NCI-H774 (cell line): ENCODE measurements around the gene ATP5F1E.

ENCODE experiments used
- DNase-seq: peaks from one replicate; lab custom pipeline; 2025; lab: John Stamatoyannopoulos, UW

The ATP5F1E gene

GRCh38 chr20:59032023-59032712, at the start of gene ATP5F1E:
ATP5F1E (minus strand) TSS chr20:59032335; CDS start chr20:59032251, 84 bp downstream.
- peak; percentile 92 for DNase-seq

GRCh38 chr20:59081036-59081435, 48.9 kb upstream of the ATP5F1E start:
- DNase-seq, result no peak

GRCh38 chr20:59078231-59078630, 46.1 kb upstream of the ATP5F1E start:
- no peak for DNase-seq

- DNase-seq, result no peak
These were observed 45.6 kb upstream of the ATP5F1E start for GRCh38 chr20:59077705-59078104.

GRCh38 chr20:59075934-59076508, 43.9 kb upstream of the ATP5F1E start:
- DNase-seq, result no peak

- no peak for DNase-seq
These were observed 42.3 kb upstream of the ATP5F1E start for GRCh38 chr20:59074456-59074855.

- DNase-seq, result no peak
These were observed 41.4 kb upstream of the ATP5F1E start for GRCh38 chr20:59073582-59073981.

GRCh38 chr20:59071216-59071615, 39.1 kb upstream of the ATP5F1E start:
- DNase-seq, result no peak

GRCh38 chr20:59069026-59069425, 36.9 kb upstream of the ATP5F1E start:
- no peak for DNase-seq

GRCh38 chr20:59068534-59068933, 36.4 kb upstream of the ATP5F1E start:
- DNase-seq, result no peak

- DNase-seq, result peak; percentile 8
These were observed 32.1 kb upstream of the ATP5F1E start for GRCh38 chr20:59064214-59064722.

GRCh38 chr20:59063358-59064213, 31.5 kb upstream of the ATP5F1E start:
- DNase-seq, result peak; percentile 34

GRCh38 chr20:59062081-59062480, 29.9 kb upstream of the ATP5F1E start:
- no peak for DNase-seq

GRCh38 chr20:59055302-59055701, 23.2 kb upstream of the ATP5F1E start:
- no peak for DNase-seq

- DNase-seq, result no peak
These were observed 19.6 kb upstream of the ATP5F1E start for GRCh38 chr20:59051666-59052185.

GRCh38 chr20:59050437-59050836, 18.3 kb upstream of the ATP5F1E start:
- DNase-seq, result no peak

- DNase-seq, result no peak
These were observed 16.5 kb upstream of the ATP5F1E start for GRCh38 chr20:59048681-59049030.

- no peak for DNase-seq
These were observed 16.0 kb upstream of the ATP5F1E start for GRCh38 chr20:59047938-59048680.

GRCh38 chr20:59046862-59047261, 14.7 kb upstream of the ATP5F1E start:
- no peak for DNase-seq

- DNase-seq, result no peak
These were observed 12.7 kb upstream of the ATP5F1E start for GRCh38 chr20:59044796-59045195.

- no peak for DNase-seq
These were observed 12.2 kb upstream of the ATP5F1E start for GRCh38 chr20:59044295-59044694.

GRCh38 chr20:59043698-59044097, 11.6 kb upstream of the ATP5F1E start:
- DNase-seq, result no peak
